ENCODE measurements around the gene CDC25B.

DNA sequence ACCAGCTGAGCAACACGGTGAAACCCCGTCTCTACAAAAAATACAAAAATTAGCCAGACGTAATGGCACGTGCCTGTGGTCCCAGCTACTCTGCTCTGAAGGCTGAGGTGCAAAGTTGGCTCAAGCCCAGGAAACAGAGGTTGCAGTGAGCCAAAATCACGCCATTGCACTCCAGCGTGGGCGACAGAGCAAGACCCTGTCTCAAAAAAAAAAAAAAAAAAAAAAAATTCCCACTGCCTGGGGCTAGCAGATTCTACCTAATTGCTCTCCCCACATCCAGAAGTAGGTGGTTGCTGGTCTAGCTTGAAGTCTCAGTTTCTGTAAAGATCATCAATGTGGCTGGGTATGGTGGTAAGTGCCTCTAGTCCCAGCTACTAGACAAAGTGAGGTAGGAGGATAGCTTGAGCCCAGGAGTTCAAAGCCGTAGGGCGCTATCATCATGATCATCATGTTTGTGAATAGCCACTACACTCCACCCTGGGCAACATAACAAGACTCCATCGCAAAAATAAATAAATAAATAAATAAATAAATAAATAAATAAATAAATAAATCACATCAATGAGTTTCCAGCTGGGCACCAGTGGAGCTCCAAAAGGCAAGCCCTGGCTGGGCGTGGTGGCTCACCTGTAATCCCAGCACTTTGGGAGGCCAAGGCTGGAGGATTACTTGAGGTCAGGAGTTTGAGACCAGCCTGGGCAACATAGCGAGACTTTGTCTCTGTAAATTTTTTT is 17.9 kb downstream of the CDC25B start:
- TF ChIP-seq, protein P1, sequence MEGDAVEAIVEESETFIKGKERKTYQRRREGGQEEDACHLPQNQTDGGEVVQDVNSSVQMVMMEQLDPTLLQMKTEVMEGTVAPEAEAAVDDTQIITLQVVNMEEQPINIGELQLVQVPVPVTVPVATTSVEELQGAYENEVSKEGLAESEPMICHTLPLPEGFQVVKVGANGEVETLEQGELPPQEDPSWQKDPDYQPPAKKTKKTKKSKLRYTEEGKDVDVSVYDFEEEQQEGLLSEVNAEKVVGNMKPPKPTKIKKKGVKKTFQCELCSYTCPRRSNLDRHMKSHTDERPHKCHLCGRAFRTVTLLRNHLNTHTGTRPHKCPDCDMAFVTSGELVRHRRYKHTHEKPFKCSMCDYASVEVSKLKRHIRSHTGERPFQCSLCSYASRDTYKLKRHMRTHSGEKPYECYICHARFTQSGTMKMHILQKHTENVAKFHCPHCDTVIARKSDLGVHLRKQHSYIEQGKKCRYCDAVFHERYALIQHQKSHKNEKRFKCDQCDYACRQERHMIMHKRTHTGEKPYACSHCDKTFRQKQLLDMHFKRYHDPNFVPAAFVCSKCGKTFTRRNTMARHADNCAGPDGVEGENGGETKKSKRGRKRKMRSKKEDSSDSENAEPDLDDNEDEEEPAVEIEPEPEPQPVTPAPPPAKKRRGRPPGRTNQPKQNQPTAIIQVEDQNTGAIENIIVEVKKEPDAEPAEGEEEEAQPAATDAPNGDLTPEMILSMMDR (IDR thresholded peaks at IDR 0.05) = no peak
- no peak for TF ChIP-seq POLR2A (IDR thresholded peaks at IDR 0.05)

All from prostate gland (tissue), 2 donors.